ENCODE results near the gene BRD9. TPM values are rescaled to one million over a fixed set of nuclear protein-coding genes. Genes with fewer than 3 reads are reported as not detected.
A peak's percentile ranks its signal among the peaks of the same experiment; 100 is the strongest.
"Not testable (repeated sequence)": the region's sequence is repeated elsewhere in the genome, so short reads cannot be mapped to it uniquely, and the experiment has no call there.

BRD9 gene
- total RNA-seq, 1 donor from 2014 or later, result 22.4 TPM

- H3K4me3 ChIP-seq (ENCODE audit: low read length in 3 of 3); H3K27ac ChIP-seq (ENCODE audit: low read depth, low read length); H3K36me3 ChIP-seq (ENCODE audit: control insufficient read depth in 3 of 3, insufficient read depth in 3 of 3, low read length in 3 of 3); H3K9ac ChIP-seq (ENCODE audit: low read depth in 1 of 3, low read length in 3 of 3); H3K9me3 ChIP-seq (ENCODE audit: control insufficient read depth in 3 of 3, low read length in 3 of 3): not testable (repeated sequence)
- peaks cover 24 to 47% (median 45%) of the 10 kb centered on the region in 3 donors for H3K27me3 ChIP-seq (ENCODE audit: control insufficient read depth in 3 of 3, insufficient read depth in 3 of 3, low read length in 3 of 3)
- peaks cover 4 to 10% (median 6%) of the 10 kb centered on the region in 3 donors for H3K4me1 ChIP-seq (ENCODE audit: control insufficient read depth in 3 of 3, insufficient read depth in 3 of 3, low read length in 3 of 3)
Measured at GRCh38 chr5:853416-854090, 39.0 kb downstream of the BRD9 start.

- Histone ChIP-seq H3K27ac (ENCODE audit: low read depth, low read length) (no peak overlapping the region), H3K4me1 (ENCODE audit: control insufficient read depth in 3 of 3, insufficient read depth in 3 of 3, low read length in 3 of 3) (peaks cover 4 to 10% (median 6%) of the 10 kb centered on the region in 3 donors), H3K9ac (ENCODE audit: low read depth in 1 of 3, low read length in 3 of 3) (no peak overlapping the region), H3K9me3 (ENCODE audit: control insufficient read depth in 3 of 3, low read length in 3 of 3) (no peaks in the 10 kb centered on the region), H3K36me3 (ENCODE audit: control insufficient read depth in 3 of 3, insufficient read depth in 3 of 3, low read length in 3 of 3) (no peaks in the 10 kb centered on the region), H3K4me3 (ENCODE audit: low read length in 3 of 3) (no peak overlapping the region), H3K27me3 (ENCODE audit: control insufficient read depth in 3 of 3, insufficient read depth in 3 of 3, low read length in 3 of 3) (peaks cover 24 to 47% (median 45%) of the 10 kb centered on the region in 3 donors)
Measured at GRCh38 chr5:852431-853401, 39.9 kb downstream of the BRD9 start.

- H3K9ac ChIP-seq (ENCODE audit: low read depth in 1 of 3, low read length in 3 of 3), result no peak overlapping the region
Measured at GRCh38 chr5:852018-852417, 40.6 kb downstream of the BRD9 start.

GRCh38 chr5:851553-851952, 41.0 kb downstream of the BRD9 start:
- Histone ChIP-seq H3K4me3 (ENCODE audit: low read length in 3 of 3) (no peak overlapping the region), H3K9me3 (ENCODE audit: control insufficient read depth in 3 of 3, low read length in 3 of 3) (no peaks in the 10 kb centered on the region), H3K4me1 (ENCODE audit: control insufficient read depth in 3 of 3, insufficient read depth in 3 of 3, low read length in 3 of 3) (peaks cover 4 to 10% (median 6%) of the 10 kb centered on the region in 3 donors), H3K27me3 (ENCODE audit: control insufficient read depth in 3 of 3, insufficient read depth in 3 of 3, low read length in 3 of 3) (peaks cover 20 to 47% (median 45%) of the 10 kb centered on the region in 3 donors), H3K9ac (ENCODE audit: low read depth in 1 of 3, low read length in 3 of 3) (no peak overlapping the region), H3K27ac (ENCODE audit: low read depth, low read length) (no peak overlapping the region), H3K36me3 (ENCODE audit: control insufficient read depth in 3 of 3, insufficient read depth in 3 of 3, low read length in 3 of 3) (no peaks in the 10 kb centered on the region)

More at GRCh38 chr5:852018-852417, 40.6 kb downstream of the BRD9 start:
- Histone ChIP-seq H3K4me1 (ENCODE audit: control insufficient read depth in 3 of 3, insufficient read depth in 3 of 3, low read length in 3 of 3) (peaks cover 4 to 10% (median 6%) of the 10 kb centered on the region in 3 donors), H3K36me3 (ENCODE audit: control insufficient read depth in 3 of 3, insufficient read depth in 3 of 3, low read length in 3 of 3) (no peaks in the 10 kb centered on the region), H3K27me3 (ENCODE audit: control insufficient read depth in 3 of 3, insufficient read depth in 3 of 3, low read length in 3 of 3) (peaks cover 24 to 47% (median 45%) of the 10 kb centered on the region in 3 donors), H3K9me3 (ENCODE audit: control insufficient read depth in 3 of 3, low read length in 3 of 3) (no peaks in the 10 kb centered on the region), H3K27ac (ENCODE audit: low read depth, low read length) (no peak overlapping the region), H3K4me3 (ENCODE audit: low read length in 3 of 3) (no peak overlapping the region)

GRCh38 chr5:851076-851475, 41.5 kb downstream of the BRD9 start:
- H3K9me3 ChIP-seq (ENCODE audit: control insufficient read depth in 3 of 3, low read length in 3 of 3), result no peaks in the 10 kb centered on the region
- H3K27ac ChIP-seq (ENCODE audit: low read depth, low read length), result no peak overlapping the region
- peak overlapping the region in 1 of 3 donors; percentile 35 for H3K4me3 ChIP-seq (ENCODE audit: low read length in 3 of 3)
- no peaks in the 10 kb centered on the region for H3K36me3 ChIP-seq (ENCODE audit: control insufficient read depth in 3 of 3, insufficient read depth in 3 of 3, low read length in 3 of 3)
- H3K9ac ChIP-seq (ENCODE audit: low read depth in 1 of 3, low read length in 3 of 3), result no peak overlapping the region
- H3K4me1 ChIP-seq (ENCODE audit: control insufficient read depth in 3 of 3, insufficient read depth in 3 of 3, low read length in 3 of 3), result peaks cover 4 to 10% (median 6%) of the 10 kb centered on the region in 3 donors
- H3K27me3 ChIP-seq (ENCODE audit: control insufficient read depth in 3 of 3, insufficient read depth in 3 of 3, low read length in 3 of 3), result peaks cover 20 to 47% (median 45%) of the 10 kb centered on the region in 3 donors

- peak within 1 kb of the TSS; percentile 33 to 63 (median 48) for H3K4me3 ChIP-seq (ENCODE audit: low read length in 3 of 3)
- H3K9ac ChIP-seq (ENCODE audit: low read depth in 1 of 3, low read length in 3 of 3), result peak within 1 kb of the TSS in 1 of 3 donors; percentile 60
- H3K27ac ChIP-seq (ENCODE audit: low read depth, low read length), result no peak within 1 kb of the TSS
- no peaks in the 10 kb centered on the region for H3K36me3 ChIP-seq (ENCODE audit: control insufficient read depth in 3 of 3, insufficient read depth in 3 of 3, low read length in 3 of 3)
- H3K9me3 ChIP-seq (ENCODE audit: control insufficient read depth in 3 of 3, low read length in 3 of 3), result no peaks in the 10 kb centered on the region
- peaks cover 20 to 47% (median 41%) of the 10 kb centered on the region in 3 donors for H3K27me3 ChIP-seq (ENCODE audit: control insufficient read depth in 3 of 3, insufficient read depth in 3 of 3, low read length in 3 of 3)
- H3K4me1 ChIP-seq (ENCODE audit: control insufficient read depth in 3 of 3, insufficient read depth in 3 of 3, low read length in 3 of 3), result peaks cover 4 to 10% (median 6%) of the 10 kb centered on the region in 3 donors
Measured at GRCh38 chr5:850511-851006, 42.0 kb downstream of the BRD9 start, which contains the start of gene ZDHHC11. ZDHHC11 (minus strand) TSS chr5:850986; CDS start chr5:850602, 384 bp downstream.

- H3K27ac ChIP-seq (ENCODE audit: low read depth, low read length), result no peak overlapping the region
- H3K9ac ChIP-seq (ENCODE audit: low read depth in 1 of 3, low read length in 3 of 3), result peak overlapping the region in 1 of 3 donors; percentile 60
- H3K9me3 ChIP-seq (ENCODE audit: control insufficient read depth in 3 of 3, low read length in 3 of 3), result no peaks in the 10 kb centered on the region
- H3K4me3 ChIP-seq (ENCODE audit: low read length in 3 of 3), result peak overlapping the region; percentile 33 to 63 (median 48)
- H3K27me3 ChIP-seq (ENCODE audit: control insufficient read depth in 3 of 3, insufficient read depth in 3 of 3, low read length in 3 of 3), result peaks cover 20 to 47% (median 37%) of the 10 kb centered on the region in 3 donors
- H3K4me1 ChIP-seq (ENCODE audit: control insufficient read depth in 3 of 3, insufficient read depth in 3 of 3, low read length in 3 of 3), result peaks cover 4 to 10% (median 6%) of the 10 kb centered on the region in 3 donors
- H3K36me3 ChIP-seq (ENCODE audit: control insufficient read depth in 3 of 3, insufficient read depth in 3 of 3, low read length in 3 of 3), result no peaks in the 10 kb centered on the region
Measured at GRCh38 chr5:849651-850301, 42.8 kb downstream of the BRD9 start.

- no peaks in the 10 kb centered on the region for H3K9me3 ChIP-seq (ENCODE audit: control insufficient read depth in 3 of 3, low read length in 3 of 3)
- no peak overlapping the region for H3K4me3 ChIP-seq (ENCODE audit: low read length in 3 of 3)
- H3K9ac ChIP-seq (ENCODE audit: low read depth in 1 of 3, low read length in 3 of 3), result no peak overlapping the region
- peaks cover 20 to 40% (median 27%) of the 10 kb centered on the region in 3 donors for H3K27me3 ChIP-seq (ENCODE audit: control insufficient read depth in 3 of 3, insufficient read depth in 3 of 3, low read length in 3 of 3)
- H3K27ac ChIP-seq (ENCODE audit: low read depth, low read length), result no peak overlapping the region
- H3K4me1 ChIP-seq (ENCODE audit: control insufficient read depth in 3 of 3, insufficient read depth in 3 of 3, low read length in 3 of 3), result peaks cover 4 to 10% (median 6%) of the 10 kb centered on the region in 3 donors
- no peaks in the 10 kb centered on the region for H3K36me3 ChIP-seq (ENCODE audit: control insufficient read depth in 3 of 3, insufficient read depth in 3 of 3, low read length in 3 of 3)
Measured at GRCh38 chr5:848671-849111, 43.9 kb downstream of the BRD9 start.

GRCh38 chr5:847736-848135, 44.9 kb downstream of the BRD9 start:
- not testable (repeated sequence) for H3K9ac ChIP-seq (ENCODE audit: low read depth in 1 of 3, low read length in 3 of 3); H3K36me3 ChIP-seq (ENCODE audit: control insufficient read depth in 3 of 3, insufficient read depth in 3 of 3, low read length in 3 of 3); H3K27ac ChIP-seq (ENCODE audit: low read depth, low read length); H3K9me3 ChIP-seq (ENCODE audit: control insufficient read depth in 3 of 3, low read length in 3 of 3); H3K4me3 ChIP-seq (ENCODE audit: low read length in 3 of 3)
- Histone ChIP-seq H3K4me1 (ENCODE audit: control insufficient read depth in 3 of 3, insufficient read depth in 3 of 3, low read length in 3 of 3) (peaks cover 4 to 10% (median 6%) of the 10 kb centered on the region in 3 donors), H3K27me3 (ENCODE audit: control insufficient read depth in 3 of 3, insufficient read depth in 3 of 3, low read length in 3 of 3) (peaks cover 15 to 31% (median 18%) of the 10 kb centered on the region in 3 donors)

Data from skeletal muscle tissue (tissue), 4 donors.